ENCODE data around the gene SASH1. TPM values are rescaled to one million over a fixed set of nuclear protein-coding genes. Genes with fewer than 3 reads are reported as not detected.

SASH1 gene
- total RNA-seq, 2 donors from 2014 or later: 77.0 to 82.3 TPM

GRCh38 chr6:148535976-148536375 is 193.3 kb downstream of the SASH1 start:
- no peak for ATAC-seq (ENCODE audit: insufficient number of reproducible peaks, low FRiP score, low read depth)
- Histone ChIP-seq H3K4me3 (no peak overlapping the region), H3K4me1 (ENCODE audit: control insufficient read depth in 1 of 2, low read depth in 2 of 2) (peaks cover 5 to 19% of the 10 kb centered on the region in 2 donors), H3K27ac (no peak overlapping the region), H3K9me3 (no peaks in the 10 kb centered on the region), H3K27me3 (replicated peaks; ENCODE audit: insufficient read depth) (no peaks in the 10 kb centered on the region), H3K36me3 (peaks cover 53% of the 10 kb centered on the region)
- no peak for DNase-seq (ENCODE audit: low spot score)
- no peak for TF ChIP-seq CTCF (IDR thresholded peaks at IDR 0.05)

- Histone ChIP-seq H3K4me1 (ENCODE audit: control insufficient read depth in 1 of 2, low read depth in 2 of 2) (peaks cover 4 to 10% of the 10 kb centered on the region in 2 donors), H3K27ac (peak overlapping the region; percentile 34 to 37), H3K36me3 (peaks cover 55% of the 10 kb centered on the region), H3K9me3 (no peaks in the 10 kb centered on the region), H3K27me3 (replicated peaks; ENCODE audit: insufficient read depth) (no peaks in the 10 kb centered on the region), H3K4me3 (peak overlapping the region; percentile 34)
- no peak for ATAC-seq (ENCODE audit: insufficient number of reproducible peaks, low FRiP score, low read depth)
- TF ChIP-seq CTCF (IDR thresholded peaks at IDR 0.05): no peak
- no peak for DNase-seq (ENCODE audit: low spot score)
These were observed 195.9 kb downstream of the SASH1 start for GRCh38 chr6:148538261-148539190.

- no peak for TF ChIP-seq CTCF (IDR thresholded peaks at IDR 0.05)
- no peak for ATAC-seq (ENCODE audit: insufficient number of reproducible peaks, low FRiP score, low read depth)
- no peaks in the 10 kb centered on the region for H3K9me3 ChIP-seq
- no peak overlapping the region for H3K4me3 ChIP-seq
- DNase-seq (ENCODE audit: low spot score): no peak
- H3K27ac ChIP-seq: no peak overlapping the region
- H3K36me3 ChIP-seq: peaks cover 55% of the 10 kb centered on the region
- no peaks in the 10 kb centered on the region for H3K27me3 ChIP-seq (replicated peaks; ENCODE audit: insufficient read depth)
- H3K4me1 ChIP-seq (ENCODE audit: control insufficient read depth in 1 of 2, low read depth in 2 of 2): peaks cover 0 to 4% of the 10 kb centered on the region in 2 donors
These were observed 200.9 kb downstream of the SASH1 start for GRCh38 chr6:148543540-148543939.

GRCh38 chr6:148544421-148544820 is 201.8 kb downstream of the SASH1 start:
- Histone ChIP-seq H3K4me3 (no peak overlapping the region), H3K27me3 (replicated peaks; ENCODE audit: insufficient read depth) (no peaks in the 10 kb centered on the region), H3K27ac (no peak overlapping the region), H3K36me3 (peaks cover 58% of the 10 kb centered on the region), H3K4me1 (ENCODE audit: control insufficient read depth in 1 of 2, low read depth in 2 of 2) (no peaks in the 10 kb centered on the region), H3K9me3 (no peaks in the 10 kb centered on the region)
- ATAC-seq (ENCODE audit: insufficient number of reproducible peaks, low FRiP score, low read depth): no peak
- TF ChIP-seq CTCF (IDR thresholded peaks at IDR 0.05): no peak
- no peak for DNase-seq (ENCODE audit: low spot score)

GRCh38 chr6:148545901-148546300 is 203.3 kb downstream of the SASH1 start:
- no peak for TF ChIP-seq CTCF (IDR thresholded peaks at IDR 0.05)
- H3K27ac ChIP-seq: no peak overlapping the region
- no peaks in the 10 kb centered on the region for H3K4me1 ChIP-seq (ENCODE audit: control insufficient read depth in 1 of 2, low read depth in 2 of 2)
- no peak for DNase-seq (ENCODE audit: low spot score)
- H3K27me3 ChIP-seq (replicated peaks; ENCODE audit: insufficient read depth): no peaks in the 10 kb centered on the region
- H3K4me3 ChIP-seq: no peak overlapping the region
- H3K36me3 ChIP-seq: peaks cover 50% of the 10 kb centered on the region
- ATAC-seq (ENCODE audit: insufficient number of reproducible peaks, low FRiP score, low read depth): no peak
- no peaks in the 10 kb centered on the region for H3K9me3 ChIP-seq

All from thoracic aorta (tissue), 2 donors.